SH-SY5Y (cell line): ENCODE measurements around the gene CEP290.

ENCODE experiments used
- GATA2 ChIP-seq: IDR thresholded peaks from 2 replicates; pipeline ENCODE4 v1.6.1; 2011; ENCODE audit warnings: mild to moderate bottlenecking, low read depth, low read length
- GATA3 ChIP-seq: IDR thresholded peaks from 2 replicates; pipeline ENCODE4 v1.6.1; 2011; ENCODE audit warnings: low read depth, mild to moderate bottlenecking, low read length, moderate library complexity

CEP290 gene

DNA sequence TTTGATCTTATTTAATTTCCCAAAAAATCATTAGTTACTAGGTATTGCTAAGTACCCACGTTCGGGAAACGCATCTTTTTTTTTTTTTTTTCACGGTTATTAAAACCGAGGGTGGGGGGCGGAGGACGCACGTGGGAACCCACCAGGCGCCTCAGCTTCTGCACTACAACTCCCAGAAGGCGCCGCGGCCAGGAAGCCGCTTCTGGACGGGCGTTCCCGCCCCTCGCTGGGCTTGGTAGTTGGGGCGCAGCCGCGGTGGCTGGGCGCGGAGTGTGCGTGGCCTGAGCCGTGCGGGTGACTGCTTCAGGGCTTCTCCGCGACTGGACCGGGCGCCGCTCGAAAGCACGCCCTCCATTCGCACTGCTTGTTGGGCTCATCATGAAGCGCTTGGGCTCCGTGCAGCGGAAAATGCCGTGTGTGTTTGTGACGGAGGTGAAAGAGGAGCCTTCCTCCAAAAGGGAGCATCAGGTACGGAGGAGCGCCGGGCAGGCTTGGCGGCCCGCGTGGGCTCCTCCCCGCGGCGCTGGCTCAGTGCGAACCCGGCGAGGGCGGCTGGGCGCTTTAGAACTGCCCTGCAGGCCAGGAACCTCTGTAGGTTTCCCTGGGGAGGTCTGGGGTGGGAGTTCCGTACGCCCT is 106.5 kb downstream of the CEP290 start:
- TF ChIP-seq GATA2 (no peak), GATA3 (no peak)

DNA sequence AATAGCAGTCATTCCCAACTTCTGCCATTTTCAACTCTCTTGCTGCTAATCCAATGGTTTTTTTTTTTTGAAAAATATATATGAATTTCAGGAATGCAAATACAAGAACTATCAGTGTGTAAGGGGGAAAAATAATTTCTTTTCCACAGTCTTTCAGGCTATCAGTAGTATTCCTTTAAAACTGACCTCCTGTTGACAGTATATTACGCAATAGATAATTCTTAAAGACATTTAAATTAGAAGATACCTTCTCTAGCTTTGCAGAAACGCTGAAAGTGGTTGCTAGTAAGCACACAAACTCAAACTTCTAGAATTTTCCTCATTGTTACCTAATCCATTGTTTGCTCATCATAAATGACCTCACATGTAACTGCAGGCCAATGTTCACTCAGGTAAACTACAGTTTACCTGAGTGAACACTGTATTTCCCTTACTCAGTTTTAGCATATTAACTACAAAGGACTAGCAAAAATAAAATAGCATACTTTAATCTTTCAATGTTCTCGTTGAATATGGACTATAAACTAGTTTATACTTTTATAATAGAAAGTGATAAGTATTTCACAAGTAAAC is 112.7 kb downstream of the CEP290 start, which contains the start of gene C12orf50:
TSS of gene C12orf50 (minus strand) at position 309 of the 573 bp plus-strand sequence. CDS start 2,439 bp downstream, outside the sequence.
- TF ChIP-seq GATA2 (no peak), GATA3 (no peak)

DNA sequence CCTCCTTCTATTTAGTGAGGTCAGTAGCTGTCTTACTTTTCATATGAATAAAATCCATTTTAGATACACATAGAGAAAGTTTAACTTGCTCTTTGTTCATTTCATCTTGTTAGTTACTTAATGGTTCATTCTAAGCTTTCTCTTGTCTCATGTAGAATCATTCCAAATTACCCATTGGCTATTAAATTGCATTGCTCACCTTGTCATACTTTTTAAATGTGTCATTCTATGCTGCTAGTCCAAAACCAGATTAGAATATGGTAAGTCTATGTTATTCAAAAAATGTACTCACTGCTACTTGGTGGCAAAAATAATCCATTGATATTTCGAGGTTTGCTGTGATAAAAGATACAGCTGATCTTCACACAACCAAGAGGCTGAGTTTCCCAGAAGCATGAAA is 115.7 kb downstream of the CEP290 start:
- TF ChIP-seq GATA3 (no peak), GATA2 (no peak)

DNA sequence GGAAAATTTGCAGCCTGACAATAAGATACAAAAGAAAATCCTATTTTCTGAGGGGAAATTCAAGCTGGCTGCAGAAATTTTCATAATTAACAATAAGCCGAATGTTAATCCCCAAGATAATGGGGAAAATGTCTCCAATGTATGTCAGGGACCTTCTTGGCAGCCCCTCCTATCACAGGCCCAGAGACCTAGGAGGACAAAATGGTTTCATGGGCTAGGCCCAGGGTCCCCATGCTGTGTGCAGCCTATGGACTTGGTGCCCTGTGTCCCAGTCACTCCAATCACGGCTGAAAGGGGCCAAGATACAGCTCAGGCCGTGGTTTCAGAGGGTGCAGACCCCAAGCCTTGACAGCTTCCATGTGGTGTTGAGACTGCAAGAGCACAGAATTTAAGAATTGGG is 123.9 kb downstream of the CEP290 start:
- TF ChIP-seq GATA3 (no peak), GATA2 (no peak)

DNA sequence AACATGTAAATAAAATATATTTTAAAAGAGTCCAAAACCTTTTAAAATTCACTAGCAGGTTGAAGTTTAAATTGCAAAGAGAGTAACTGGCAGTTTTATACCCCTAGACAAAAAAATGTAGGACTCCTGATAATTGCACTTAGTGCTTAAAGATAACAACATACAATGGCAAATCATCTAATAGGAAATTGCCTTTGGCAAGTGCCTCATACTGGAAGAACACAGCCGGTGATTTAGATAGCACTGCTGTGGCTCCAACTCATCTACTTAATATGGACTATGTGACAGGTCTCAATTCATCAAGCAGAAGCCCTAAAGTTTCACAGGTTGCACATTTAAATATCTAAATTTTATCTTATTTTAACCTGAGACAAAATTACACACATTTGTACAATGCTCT is 126.1 kb downstream of the CEP290 start:
- TF ChIP-seq GATA2 (peak; percentile 67), GATA3 (peak; percentile 57; the same call in 1 of the 2 replicates)

DNA sequence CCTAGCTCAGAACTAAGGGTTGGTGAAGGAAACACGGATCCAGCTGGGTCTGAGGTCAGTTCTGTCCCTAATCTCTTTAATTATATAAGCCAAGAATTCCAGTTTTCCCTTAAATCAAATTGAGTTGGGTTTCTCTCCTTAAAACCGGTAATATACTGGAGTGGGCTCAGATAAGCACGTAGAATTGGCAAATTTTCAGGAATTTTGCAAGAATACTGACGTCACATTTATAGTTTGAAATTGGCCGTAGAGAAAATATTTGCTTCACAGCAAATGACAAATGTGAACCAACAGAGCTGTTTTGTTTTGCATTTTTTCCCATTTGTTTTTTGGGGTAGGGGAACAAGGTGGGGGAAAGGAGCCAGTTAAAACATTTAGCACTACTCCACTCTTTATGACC is 130.1 kb downstream of the CEP290 start:
- TF ChIP-seq GATA3 (no peak), GATA2 (no peak)

DNA sequence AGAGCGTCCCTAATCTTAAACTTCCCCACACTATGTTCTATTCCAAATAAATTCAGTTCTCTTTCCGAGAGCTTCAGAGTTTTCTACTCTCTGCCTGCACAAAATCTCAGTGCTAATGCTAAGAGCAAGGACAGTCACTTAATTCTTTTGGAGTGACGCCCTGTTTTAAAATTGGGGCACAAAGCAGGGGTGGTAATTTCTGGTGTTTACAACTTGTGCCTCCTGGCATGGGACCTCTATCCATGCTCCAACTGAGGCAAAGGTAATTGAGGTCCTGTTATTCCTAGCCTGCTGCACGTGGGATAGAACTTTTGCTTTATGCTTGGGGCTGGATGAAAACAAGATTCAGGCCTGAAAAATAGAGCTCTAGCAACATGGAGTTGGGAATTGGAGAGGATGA is 135.5 kb downstream of the CEP290 start:
- TF ChIP-seq GATA2 (no peak), GATA3 (no peak)

DNA sequence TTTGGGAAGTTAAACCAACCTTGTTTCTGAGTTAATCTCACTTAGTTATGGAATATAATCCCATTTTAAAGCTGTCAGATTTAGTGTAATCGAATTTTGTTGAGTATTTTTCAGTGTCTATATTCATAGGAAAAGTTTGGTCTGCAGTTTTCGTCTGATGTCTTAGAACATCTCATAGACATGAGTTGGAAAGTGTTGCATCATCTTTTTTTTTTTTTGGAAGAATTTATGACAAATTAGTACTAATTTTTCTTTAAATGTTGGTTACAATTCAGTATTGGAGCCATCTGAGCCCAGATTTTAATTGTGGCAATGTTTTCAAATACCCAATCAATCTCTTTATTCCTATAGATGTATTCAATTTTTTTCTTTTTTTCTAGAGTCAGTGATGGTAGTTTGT is 140.6 kb downstream of the CEP290 start:
- TF ChIP-seq GATA3 (no peak), GATA2 (no peak)
